ENCODE data around the gene GGCT.

GGCT gene

GRCh38 chr7:30465046-30465810, 39.4 kb downstream of the GGCT start:
- DNase-seq (ENCODE audit: low spot score in 2 of 2) (no peak), ATAC-seq (no peak)
- Mint-ChIP-seq H3K4me1 (peaks cover 52% of the 10 kb centered on the region), H3K36me3 (peaks cover 42% of the 10 kb centered on the region), H3K9me3 (no peaks in the 10 kb centered on the region), H3K27ac (peak overlapping the region; percentile 40), H3K4me3 (no peak overlapping the region)

- peak; percentile 34 for ATAC-seq
- no peak overlapping the region for H3K4me3 Mint-ChIP-seq
- no peaks in the 10 kb centered on the region for H3K9me3 Mint-ChIP-seq
- H3K4me1 Mint-ChIP-seq, result peaks cover 43% of the 10 kb centered on the region
- H3K27ac Mint-ChIP-seq, result no peak overlapping the region
- DNase-seq (ENCODE audit: low spot score in 2 of 2), result no peak
- peaks cover 41% of the 10 kb centered on the region for H3K36me3 Mint-ChIP-seq
Measured at GRCh38 chr7:30464231-30464671, 40.4 kb downstream of the GGCT start.

- DNase-seq (ENCODE audit: low spot score in 2 of 2) (no peak), ATAC-seq (no peak)
- H3K4me3 Mint-ChIP-seq, result no peak overlapping the region
Measured at GRCh38 chr7:30463405-30464145, 41.1 kb downstream of the GGCT start.

GRCh38 chr7:30462179-30462578, 42.5 kb downstream of the GGCT start:
- no peak for ATAC-seq
- H3K36me3 Mint-ChIP-seq, result peaks cover 61% of the 10 kb centered on the region
- no peaks in the 10 kb centered on the region for H3K9me3 Mint-ChIP-seq
- DNase-seq (ENCODE audit: low spot score in 2 of 2), result no peak
- H3K27ac Mint-ChIP-seq, result no peak overlapping the region
- H3K4me3 Mint-ChIP-seq, result no peak overlapping the region
- H3K4me1 Mint-ChIP-seq, result peaks cover 31% of the 10 kb centered on the region

More at GRCh38 chr7:30463405-30464145, 41.1 kb downstream of the GGCT start:
- Mint-ChIP-seq H3K4me1 (peaks cover 38% of the 10 kb centered on the region), H3K27ac (no peak overlapping the region), H3K36me3 (peaks cover 47% of the 10 kb centered on the region), H3K9me3 (no peaks in the 10 kb centered on the region)

- Mint-ChIP-seq H3K36me3 (peaks cover 78% of the 10 kb centered on the region), H3K4me3 (no peak overlapping the region), H3K9me3 (no peaks in the 10 kb centered on the region), H3K27ac (peak overlapping the region; percentile 57), H3K4me1 (peaks cover 13% of the 10 kb centered on the region)
- ATAC-seq, result no peak
- DNase-seq (ENCODE audit: low spot score in 2 of 2), result no peak
Measured at GRCh38 chr7:30460246-30460633, 44.4 kb downstream of the GGCT start.

GRCh38 chr7:30459591-30460245, 44.9 kb downstream of the GGCT start:
- H3K4me3 Mint-ChIP-seq, result no peak overlapping the region
- H3K4me1 Mint-ChIP-seq, result peaks cover 8% of the 10 kb centered on the region
- H3K36me3 Mint-ChIP-seq, result peaks cover 83% of the 10 kb centered on the region
- no peak for DNase-seq (ENCODE audit: low spot score in 2 of 2)
- no peaks in the 10 kb centered on the region for H3K9me3 Mint-ChIP-seq
- H3K27ac Mint-ChIP-seq, result peak overlapping the region; percentile 57
- no peak for ATAC-seq

- H3K27ac Mint-ChIP-seq, result no peak overlapping the region
Measured at GRCh38 chr7:30458311-30458710, 46.3 kb downstream of the GGCT start.

GRCh38 chr7:30453921-30454320, 50.7 kb downstream of the GGCT start:
- Mint-ChIP-seq H3K4me3 (no peak overlapping the region), H3K27ac (no peak overlapping the region), H3K4me1 (no peaks in the 10 kb centered on the region), H3K36me3 (peaks cover 68% of the 10 kb centered on the region), H3K9me3 (no peaks in the 10 kb centered on the region)
- ATAC-seq (no peak), DNase-seq (ENCODE audit: low spot score in 2 of 2) (no peak)

More at GRCh38 chr7:30458311-30458710, 46.3 kb downstream of the GGCT start:
- Mint-ChIP-seq H3K4me3 (no peak overlapping the region), H3K9me3 (no peaks in the 10 kb centered on the region), H3K4me1 (no peaks in the 10 kb centered on the region), H3K36me3 (peaks cover 88% of the 10 kb centered on the region)
- ATAC-seq (no peak), DNase-seq (ENCODE audit: low spot score in 2 of 2) (no peak)

GRCh38 chr7:30453016-30453415, 51.6 kb downstream of the GGCT start:
- DNase-seq (ENCODE audit: low spot score in 2 of 2) (no peak), ATAC-seq (no peak)
- no peak overlapping the region for H3K4me3 Mint-ChIP-seq
- peaks cover 64% of the 10 kb centered on the region for H3K36me3 Mint-ChIP-seq
- H3K4me1 Mint-ChIP-seq, result no peaks in the 10 kb centered on the region
- no peaks in the 10 kb centered on the region for H3K9me3 Mint-ChIP-seq
- no peak overlapping the region for H3K27ac Mint-ChIP-seq

- DNase-seq (ENCODE audit: low spot score in 2 of 2) (no peak), ATAC-seq (no peak)
- H3K27ac Mint-ChIP-seq, result no peak overlapping the region
- H3K4me3 Mint-ChIP-seq, result no peak overlapping the region
- no peaks in the 10 kb centered on the region for H3K9me3 Mint-ChIP-seq
- peaks cover 63% of the 10 kb centered on the region for H3K36me3 Mint-ChIP-seq
- no peaks in the 10 kb centered on the region for H3K4me1 Mint-ChIP-seq
Measured at GRCh38 chr7:30452280-30452930, 52.2 kb downstream of the GGCT start.

- Mint-ChIP-seq H3K4me1 (no peaks in the 10 kb centered on the region), H3K27ac (no peak overlapping the region), H3K4me3 (no peak overlapping the region), H3K9me3 (no peaks in the 10 kb centered on the region), H3K36me3 (peaks cover 63% of the 10 kb centered on the region)
- ATAC-seq, result no peak
- DNase-seq (ENCODE audit: low spot score in 2 of 2), result no peak
Measured at GRCh38 chr7:30451539-30452279, 52.9 kb downstream of the GGCT start.

- peaks cover 3% of the 10 kb centered on the region for H3K4me1 Mint-ChIP-seq
- no peak for ATAC-seq
- H3K36me3 Mint-ChIP-seq, result peaks cover 56% of the 10 kb centered on the region
- DNase-seq (ENCODE audit: low spot score in 2 of 2), result no peak
- H3K4me3 Mint-ChIP-seq, result no peak overlapping the region
- no peaks in the 10 kb centered on the region for H3K9me3 Mint-ChIP-seq
- H3K27ac Mint-ChIP-seq, result no peak overlapping the region
Measured at GRCh38 chr7:30450983-30451497, 53.6 kb downstream of the GGCT start.

- DNase-seq (ENCODE audit: low spot score in 2 of 2), result no peak
- Mint-ChIP-seq H3K9me3 (no peaks in the 10 kb centered on the region), H3K4me3 (no peak overlapping the region), H3K36me3 (peaks cover 50% of the 10 kb centered on the region), H3K27ac (no peak overlapping the region), H3K4me1 (peaks cover 7% of the 10 kb centered on the region)
- ATAC-seq, result no peak
Measured at GRCh38 chr7:30450240-30450982, 54.2 kb downstream of the GGCT start.
